Fibroblast of lung (primary cell): ENCODE data around the gene ITGA5. TPM values are rescaled to one million over a fixed set of nuclear protein-coding genes. Genes with fewer than 3 reads are reported as not detected.

Source experiments
- DNase-seq, 2 donors: peaks; one replicate each; pipeline versions ENCODE4 v3.0.0 to v3.0.0-alpha.2; 2010; ENCODE audit warnings: low read depth in 2 of 2
- H2AFZ ChIP-seq: 2 replicates; pipeline ENCODE4 v1.5.1; 2012; ENCODE audit warnings: low read length, control low read depth, inconsistent platforms
- H3K27ac ChIP-seq: 2 replicates; pipeline ENCODE4 v1.5.1; 2011; ENCODE audit warnings: low read length, control low read depth; ENCODE audit not compliant: insufficient read depth
- H3K27me3 ChIP-seq: 2 replicates; pipeline ENCODE4 v1.5.1; 2011; ENCODE audit warnings: mild to moderate bottlenecking, low read length; ENCODE audit not compliant: control insufficient read depth, insufficient read depth
- H3K36me3 ChIP-seq: 2 replicates; pipeline ENCODE4 v1.5.1; 2011; ENCODE audit warnings: low read length; ENCODE audit not compliant: control insufficient read depth, insufficient read depth
- H3K4me1 ChIP-seq: 2 replicates; pipeline ENCODE4 v1.5.1; 2011; ENCODE audit warnings: low read length; ENCODE audit not compliant: control insufficient read depth, insufficient read depth; ENCODE audit errors: extremely low read depth
- H3K4me2 ChIP-seq: 2 replicates; pipeline ENCODE4 v1.5.1; 2011; ENCODE audit warnings: low read length, control low read depth; ENCODE audit not compliant: insufficient read depth; ENCODE audit errors: extremely low read depth
- H3K4me3 ChIP-seq, 4 experiments: fragments of 200-600 bp in 1 of 4; sonication (generic) in 1 of 4; replicated peaks in 1 of 4; 2 replicates each; pipeline ENCODE4 v1.5.1; 2011 to 2016; ENCODE audit warnings: low read length in 4 of 4, low read depth in 3 of 4, mild to moderate bottlenecking in 3 of 4, control low read depth in 2 of 4, inconsistent platforms in 1 of 4, mixed read lengths in 1 of 4; ENCODE audit not compliant: insufficient read depth in 1 of 4; ENCODE audit errors: control extremely low read depth in 1 of 4
- H3K79me2 ChIP-seq: 2 replicates; pipeline ENCODE4 v1.5.1; 2012; ENCODE audit warnings: mild to moderate bottlenecking, low read length, inconsistent platforms; ENCODE audit not compliant: control insufficient read depth, insufficient read depth
- H3K9ac ChIP-seq: 2 replicates; pipeline ENCODE4 v1.5.1; 2011; ENCODE audit warnings: mild to moderate bottlenecking, low read length, control low read depth; ENCODE audit not compliant: insufficient read depth
- H3K9me3 ChIP-seq: 2 replicates; pipeline ENCODE4 v1.5.1; 2012; ENCODE audit warnings: low read depth, low read length; ENCODE audit not compliant: control insufficient read depth, insufficient read depth
- H4K20me1 ChIP-seq: 2 replicates; pipeline ENCODE4 v1.5.1; 2011; ENCODE audit warnings: low read length; ENCODE audit not compliant: control insufficient read depth, insufficient read depth; ENCODE audit errors: extremely low read depth
- CTCF ChIP-seq, 2 donors: IDR thresholded peaks in 1 of 2; conservative IDR thresholded peaks in 1 of 2; 1 replicate in 1 of 2; 2 replicates in 1 of 2; pipeline ENCODE4 v1.5.1; 2011 to 2012; ENCODE audit warnings: low read length in 2 of 2, control low read depth in 1 of 2, inconsistent platforms in 1 of 2, low read depth in 1 of 2, mild to moderate bottlenecking in 1 of 2
- EZH2 ChIP-seq: IDR thresholded peaks from 2 replicates; pipeline ENCODE4 v1.5.1; 2012; ENCODE audit warnings: low read length, control low read depth, mild to moderate bottlenecking; ENCODE audit errors: missing control alignments
- polyA plus RNA-seq, 2 donors: library from polyadenylated mRNA; depleted of rRNA in 1 of 2; stranded (reverse) in 1 of 2; unstranded in 1 of 2; fragments of >200 nt; gene quantifications; 2 replicates each; pipeline ENCODE4 v1.2.1, GENCODE V29; 2011 to 2012; ENCODE audit warnings: missing spikeins in 1 of 2
- total RNA-seq: library from RNA; depleted of rRNA; stranded (reverse); fragments of >200 nt; gene quantifications from 2 replicates; pipeline ENCODE4 v1.2.1, GENCODE V29; 2014

The ITGA5 gene
- total and polyA plus RNA-seq, 2 donors (not counting 1 experiment from before 2014, with no cell fraction given) = 199 to 232 TPM

- Histone ChIP-seq H3K36me3 (no peaks in the 10 kb centered on the region), H4K20me1 (no peaks in the 10 kb centered on the region), H3K9me3 (no peaks in the 10 kb centered on the region), H2AFZ (no peak overlapping the region), H3K4me3 (no peak overlapping the region), H3K79me2 (no peaks in the 10 kb centered on the region), H3K27ac (no peak overlapping the region), H3K4me2 (no peak overlapping the region), H3K27me3 (no peaks in the 10 kb centered on the region), H3K9ac (no peak overlapping the region), H3K4me1 (peaks cover 20% of the 10 kb centered on the region)
- TF ChIP-seq EZH2 = no peak
- no peak for TF ChIP-seq CTCF (conservative IDR thresholded peaks at IDR 0.05 in 1 of 2, IDR thresholded peaks at IDR 0.05 in 1 of 2; ENCODE audit: low read depth in 1 of 2, low read length in 2 of 2)
- DNase-seq = peak in 1 of 2 donors; percentile 34
These were observed 8.0 kb upstream of the ITGA5 start for GRCh38 chr12:54427106-54427505.

- TF ChIP-seq CTCF (conservative IDR thresholded peaks at IDR 0.05 in 1 of 2, IDR thresholded peaks at IDR 0.05 in 1 of 2; ENCODE audit: low read depth in 1 of 2, low read length in 2 of 2) = no peak
- TF ChIP-seq EZH2 = no peak
- Histone ChIP-seq H3K27ac (no peak overlapping the region), H2AFZ (no peak overlapping the region), H3K79me2 (no peaks in the 10 kb centered on the region), H3K4me3 (no peak overlapping the region), H4K20me1 (no peaks in the 10 kb centered on the region), H3K27me3 (no peaks in the 10 kb centered on the region), H3K36me3 (no peaks in the 10 kb centered on the region), H3K9ac (no peak overlapping the region), H3K4me1 (peaks cover 15% of the 10 kb centered on the region), H3K4me2 (no peak overlapping the region), H3K9me3 (no peaks in the 10 kb centered on the region)
- DNase-seq = no peak
These were observed 7.6 kb upstream of the ITGA5 start for GRCh38 chr12:54426690-54427089.

GRCh38 chr12:54425702-54426101 lies 6.6 kb upstream of the ITGA5 start:
- Histone ChIP-seq H3K4me2 (no peak overlapping the region), H3K27ac (no peak overlapping the region), H3K4me1 (peaks cover 23% of the 10 kb centered on the region), H3K27me3 (no peaks in the 10 kb centered on the region), H3K9ac (no peak overlapping the region), H4K20me1 (no peaks in the 10 kb centered on the region), H3K9me3 (no peaks in the 10 kb centered on the region), H3K79me2 (no peaks in the 10 kb centered on the region), H3K36me3 (no peaks in the 10 kb centered on the region), H3K4me3 (no peak overlapping the region), H2AFZ (no peak overlapping the region)
- no peak for TF ChIP-seq CTCF (conservative IDR thresholded peaks at IDR 0.05 in 1 of 2, IDR thresholded peaks at IDR 0.05 in 1 of 2; ENCODE audit: low read depth in 1 of 2, low read length in 2 of 2)
- no peak for TF ChIP-seq EZH2
- DNase-seq = no peak
